Natural killer cell (primary cell): Measurements from ENCODE around the gene INTS1. TPM values are rescaled to one million over a fixed set of nuclear protein-coding genes. Genes with fewer than 3 reads are reported as not detected.

Experiments used
- ATAC-seq, 3 donors: fragments of 150-1000 bp in 2 of 3; fragments of 200-7000 bp in 1 of 3; cut with Tn5 transposase; 1 replicate in 1 of 3; 2 replicates in 2 of 3; pipeline ENCODE4 v1.10.0; 2021; ENCODE audit warnings: mild to moderate bottlenecking in 2 of 3, moderate library complexity in 2 of 3
- DNase-seq, 2 donors: peaks; one replicate each; pipeline versions ENCODE4 v3.0.0 to v3.0.0-alpha.2; 2013 to 2021; ENCODE audit warnings: mixed read lengths in 1 of 2
- H3K27ac ChIP-seq: one replicate; pipeline ENCODE4 v1.5.1; 2013; ENCODE audit warnings: mild to moderate bottlenecking, low read length
- H3K27me3 ChIP-seq: one replicate; pipeline ENCODE4 v1.6.1; 2013; ENCODE audit warnings: low read length; ENCODE audit not compliant: control insufficient read depth, insufficient read depth
- H3K36me3 ChIP-seq: one replicate; pipeline ENCODE4 v1.6.1; 2013; ENCODE audit warnings: low read length; ENCODE audit not compliant: control insufficient read depth, insufficient read depth
- H3K4me1 ChIP-seq: one replicate; pipeline ENCODE4 v1.6.1; 2013; ENCODE audit warnings: low read length; ENCODE audit not compliant: control insufficient read depth, insufficient read depth
- H3K4me3 ChIP-seq: one replicate; pipeline ENCODE4 v1.5.1; 2013; ENCODE audit warnings: low read length
- H3K9me3 ChIP-seq: one replicate; pipeline ENCODE4 v1.6.1; 2013; ENCODE audit warnings: low read length; ENCODE audit not compliant: control insufficient read depth, insufficient read depth
- H3K27ac Mint-ChIP-seq, 2 donors: one replicate each; pipeline ENCODE4 v1.8.0; 2022; ENCODE audit warnings: mild to moderate bottlenecking in 2 of 2, mixed read lengths in 2 of 2, moderate library complexity in 1 of 2
- H3K27me3 Mint-ChIP-seq, 2 donors: one replicate each; pipeline ENCODE4 v1.8.0; 2022; ENCODE audit warnings: low read depth in 2 of 2, mixed read lengths in 2 of 2
- H3K36me3 Mint-ChIP-seq: one replicate; pipeline ENCODE4 v1.8.0; 2022; ENCODE audit warnings: mixed read lengths
- H3K4me1 Mint-ChIP-seq, 2 donors: one replicate each; pipeline ENCODE4 v1.8.0; 2022; ENCODE audit warnings: mixed read lengths in 2 of 2
- H3K4me3 Mint-ChIP-seq: one replicate; pipeline ENCODE4 v1.8.0; 2022; ENCODE audit warnings: mild to moderate bottlenecking, moderate library complexity, mixed read lengths
- H3K9me3 Mint-ChIP-seq, 2 donors: one replicate each; pipeline ENCODE4 v1.8.0; 2022; ENCODE audit warnings: mixed read lengths in 2 of 2
- WGBS: methylation state at CpG from one replicate; pipeline ENCODE4 v1.1.7; 2013; ENCODE audit warnings: missing lambda C conversion rate; ENCODE audit not compliant: insufficient coverage; 5-methylcytosine and 5-hydroxymethylcytosine counted together
- intact Hi-C: fragments of 100-400 bp; cut with micrococcal nuclease; formaldehyde crosslinking; loops from one replicate; pipeline ENCODE4 v1.14.2; 2022
- total RNA-seq, 4 donors: library from RNA; stranded (reverse); fragments of 120-200 nt in 1 of 4; gene quantifications; one replicate each; pipeline versions ENCODE4 v1.2.3 to v1.2.4, GENCODE V29; 2013 to 2022
- TF ChIP-seq, protein P1 (sequence below): fragments of 200-600 bp; IDR thresholded peaks from one replicate; pipeline ENCODE4 v1.8.0; 2022; ENCODE audit warnings: antibody characterized with exemption

INTS1 gene
- total RNA-seq, 3 donors from 2014 or later (not counting 1 experiment from before 2014, with no cell fraction given), result 92.7 to 115 (median 111) TPM

DNA sequence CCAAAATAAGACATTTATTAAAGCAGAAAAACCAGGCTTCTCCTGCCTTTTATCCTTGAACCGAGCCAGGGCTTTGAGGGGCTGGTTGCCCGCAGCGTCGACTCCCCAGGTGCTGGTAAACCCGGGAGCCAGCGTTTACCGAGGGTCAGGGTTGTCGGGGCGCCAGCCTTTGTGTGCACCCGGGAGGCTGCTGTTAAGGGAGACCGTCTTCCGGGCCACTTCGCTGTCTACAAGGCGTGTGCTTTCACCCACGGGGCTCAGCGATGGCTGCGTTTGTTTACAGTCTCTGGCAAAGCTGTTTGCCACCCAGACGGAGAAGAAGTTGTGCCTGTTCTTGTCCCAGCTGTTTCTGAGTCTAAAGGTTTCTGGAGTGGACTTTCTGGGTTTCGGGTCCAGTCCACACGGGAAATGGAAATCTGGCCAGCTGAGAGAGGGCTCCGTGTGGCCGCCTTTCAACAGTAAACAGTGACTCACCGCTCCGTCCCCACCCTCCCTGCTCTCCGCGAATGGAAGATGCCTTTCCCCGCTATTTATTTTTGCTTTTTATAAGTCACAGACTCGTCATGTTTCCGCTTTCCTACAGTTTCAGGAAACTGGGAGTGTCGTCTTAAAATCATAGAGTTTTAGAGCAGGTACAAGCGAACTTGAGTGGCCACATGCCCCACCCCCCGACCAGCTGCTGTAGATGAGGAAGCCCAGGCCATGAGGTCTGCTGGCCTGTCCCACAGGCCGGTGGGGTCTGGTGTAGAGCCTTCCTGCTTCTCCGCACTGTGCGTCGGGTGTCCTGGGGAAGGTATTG lies 28.5 kb upstream of the INTS1 start:
- Histone ChIP-seq H3K36me3 (peaks cover 3% of the 10 kb centered on the region), H3K27me3 (no peaks in the 10 kb centered on the region), H3K27ac (peak overlapping the region; percentile 89), H3K9me3 (no peaks in the 10 kb centered on the region), H3K4me1 (peaks cover 43% of the 10 kb centered on the region), H3K4me3 (peak overlapping the region; percentile 55)
- Mint-ChIP-seq H3K27ac (peak overlapping the region; percentile 94 to 96), H3K4me3 (peak overlapping the region; percentile 93), H3K4me1 (peaks cover 19 to 27% of the 10 kb centered on the region in 2 donors), H3K36me3 (no peaks in the 10 kb centered on the region), H3K9me3 (no peaks in the 10 kb centered on the region), H3K27me3 (no peaks in the 10 kb centered on the region)
- TF ChIP-seq, protein P1, sequence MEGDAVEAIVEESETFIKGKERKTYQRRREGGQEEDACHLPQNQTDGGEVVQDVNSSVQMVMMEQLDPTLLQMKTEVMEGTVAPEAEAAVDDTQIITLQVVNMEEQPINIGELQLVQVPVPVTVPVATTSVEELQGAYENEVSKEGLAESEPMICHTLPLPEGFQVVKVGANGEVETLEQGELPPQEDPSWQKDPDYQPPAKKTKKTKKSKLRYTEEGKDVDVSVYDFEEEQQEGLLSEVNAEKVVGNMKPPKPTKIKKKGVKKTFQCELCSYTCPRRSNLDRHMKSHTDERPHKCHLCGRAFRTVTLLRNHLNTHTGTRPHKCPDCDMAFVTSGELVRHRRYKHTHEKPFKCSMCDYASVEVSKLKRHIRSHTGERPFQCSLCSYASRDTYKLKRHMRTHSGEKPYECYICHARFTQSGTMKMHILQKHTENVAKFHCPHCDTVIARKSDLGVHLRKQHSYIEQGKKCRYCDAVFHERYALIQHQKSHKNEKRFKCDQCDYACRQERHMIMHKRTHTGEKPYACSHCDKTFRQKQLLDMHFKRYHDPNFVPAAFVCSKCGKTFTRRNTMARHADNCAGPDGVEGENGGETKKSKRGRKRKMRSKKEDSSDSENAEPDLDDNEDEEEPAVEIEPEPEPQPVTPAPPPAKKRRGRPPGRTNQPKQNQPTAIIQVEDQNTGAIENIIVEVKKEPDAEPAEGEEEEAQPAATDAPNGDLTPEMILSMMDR, result no peak
- peak; percentile 60 to 76 for DNase-seq
- ATAC-seq, result peak; percentile 52 to 61 (median 53)
- WGBS, result 4% methylated on average over 36 of the region's 36 CpGs
- intact Hi-C loops, result loop anchor here (1.0 to 5.0 kb wide), 2 partner anchors 37 to 610 kb away; no protein-coding TSS in a partner anchor

DNA sequence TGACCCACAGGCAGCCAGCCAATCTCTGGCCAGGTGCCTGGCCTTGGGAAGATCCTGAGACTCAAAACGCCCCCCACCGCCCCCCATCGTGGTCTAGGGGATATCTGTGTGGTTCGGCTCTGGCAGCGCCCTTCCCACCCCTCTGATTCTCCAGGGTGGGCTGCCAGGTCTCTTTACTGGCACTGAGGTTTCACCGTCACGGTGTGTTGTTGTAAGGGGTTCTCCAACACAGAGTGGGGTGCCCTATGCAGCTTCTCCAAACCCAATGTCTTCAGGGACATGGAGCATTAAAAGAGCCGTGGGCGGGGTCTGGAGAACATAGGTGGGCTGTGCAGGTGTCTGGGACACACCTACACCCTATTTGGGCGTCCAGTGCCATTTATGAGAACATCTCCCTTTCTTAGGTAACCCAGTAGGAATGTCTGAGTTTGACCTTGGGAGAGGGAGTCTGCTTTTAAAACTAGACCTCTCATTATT lies 27.8 kb upstream of the INTS1 start:
- no peaks in the 10 kb centered on the region for H3K9me3 Mint-ChIP-seq
- Histone ChIP-seq H3K4me1 (peaks cover 43% of the 10 kb centered on the region), H3K4me3 (peak overlapping the region; percentile 55), H3K27me3 (no peaks in the 10 kb centered on the region), H3K36me3 (peaks cover 3% of the 10 kb centered on the region), H3K9me3 (no peaks in the 10 kb centered on the region), H3K27ac (peak overlapping the region; percentile 89)
- H3K4me3 Mint-ChIP-seq, result peak overlapping the region; percentile 93
- DNase-seq (peak in 1 of 2 donors; percentile 53), ATAC-seq (no peak)
- no peaks in the 10 kb centered on the region for H3K27me3 Mint-ChIP-seq
- no peaks in the 10 kb centered on the region for H3K36me3 Mint-ChIP-seq
- TF ChIP-seq, protein P1, result no peak
- 22% methylated on average over 9 of the region's 10 CpGs for WGBS
- peak overlapping the region; percentile 94 to 96 for H3K27ac Mint-ChIP-seq
- peaks cover 19 to 27% of the 10 kb centered on the region in 2 donors for H3K4me1 Mint-ChIP-seq
- intact Hi-C loops, result loop anchor here (1.0 to 5.0 kb wide), 2 partner anchors 37 to 610 kb away; no protein-coding TSS in a partner anchor

DNA sequence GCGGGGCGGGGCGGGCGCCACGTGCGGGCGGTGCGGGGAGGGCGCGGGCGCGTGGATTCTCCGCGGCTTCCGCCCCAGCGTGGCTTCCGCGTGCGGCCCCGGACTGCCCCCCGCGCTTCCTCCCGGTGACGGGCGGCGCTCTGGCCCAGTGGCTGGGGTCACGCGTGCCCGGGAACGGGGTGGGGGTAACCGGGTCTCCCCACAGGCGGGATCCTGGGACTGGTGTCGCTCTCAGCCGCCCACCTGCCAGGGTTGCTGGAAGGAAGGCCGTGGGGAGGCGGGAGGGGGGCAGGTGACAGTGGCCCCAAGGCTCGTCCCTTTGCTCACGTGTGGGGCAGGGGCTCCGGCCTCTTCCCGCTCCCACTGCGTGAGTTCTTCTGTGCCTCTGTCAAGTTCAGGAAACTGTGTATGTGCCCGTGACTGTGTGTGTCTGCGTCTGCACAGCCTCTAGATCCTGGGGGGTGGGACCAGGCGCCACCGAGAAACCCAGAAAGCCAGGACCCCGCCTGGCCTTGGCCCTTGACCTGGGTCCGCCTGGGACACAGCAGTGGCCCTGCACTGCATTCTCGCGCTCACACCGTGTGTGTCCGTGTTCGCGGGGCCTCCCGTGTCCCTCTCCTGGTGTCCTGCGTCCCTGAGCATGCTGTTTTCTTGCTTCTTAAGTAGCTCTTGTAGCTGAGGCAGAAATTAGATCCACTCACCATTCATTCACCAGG lies 27.2 kb upstream of the INTS1 start:
- TF ChIP-seq, protein P1, result no peak
- Mint-ChIP-seq H3K4me1 (peaks cover 19 to 27% of the 10 kb centered on the region in 2 donors), H3K27me3 (peaks cover 0 to 6% of the 10 kb centered on the region in 2 donors), H3K4me3 (peak overlapping the region; percentile 93), H3K27ac (peak overlapping the region; percentile 94 to 96), H3K9me3 (no peaks in the 10 kb centered on the region), H3K36me3 (no peaks in the 10 kb centered on the region)
- H3K9me3 ChIP-seq, result no peaks in the 10 kb centered on the region
- peak overlapping the region; percentile 55 for H3K4me3 ChIP-seq
- ATAC-seq (peak; percentile 36 to 55 (median 44)), DNase-seq (peak; percentile 58 to 70)
- under 1% methylated on average over 55 of the region's 55 CpGs for WGBS
- no peaks in the 10 kb centered on the region for H3K27me3 ChIP-seq
- H3K36me3 ChIP-seq, result peaks cover 2% of the 10 kb centered on the region
- peak overlapping the region; percentile 89 for H3K27ac ChIP-seq
- peaks cover 43% of the 10 kb centered on the region for H3K4me1 ChIP-seq
- intact Hi-C loops, result loop anchor here (5.0 kb wide), 1 partner anchor 609 kb away; no protein-coding TSS in a partner anchor
